ENCODE results near the gene S100A5.
"Not testable (repeated sequence)": the region's sequence is repeated elsewhere in the genome, so short reads cannot be mapped to it uniquely, and the experiment has no call there.

Gene S100A5

DNA sequence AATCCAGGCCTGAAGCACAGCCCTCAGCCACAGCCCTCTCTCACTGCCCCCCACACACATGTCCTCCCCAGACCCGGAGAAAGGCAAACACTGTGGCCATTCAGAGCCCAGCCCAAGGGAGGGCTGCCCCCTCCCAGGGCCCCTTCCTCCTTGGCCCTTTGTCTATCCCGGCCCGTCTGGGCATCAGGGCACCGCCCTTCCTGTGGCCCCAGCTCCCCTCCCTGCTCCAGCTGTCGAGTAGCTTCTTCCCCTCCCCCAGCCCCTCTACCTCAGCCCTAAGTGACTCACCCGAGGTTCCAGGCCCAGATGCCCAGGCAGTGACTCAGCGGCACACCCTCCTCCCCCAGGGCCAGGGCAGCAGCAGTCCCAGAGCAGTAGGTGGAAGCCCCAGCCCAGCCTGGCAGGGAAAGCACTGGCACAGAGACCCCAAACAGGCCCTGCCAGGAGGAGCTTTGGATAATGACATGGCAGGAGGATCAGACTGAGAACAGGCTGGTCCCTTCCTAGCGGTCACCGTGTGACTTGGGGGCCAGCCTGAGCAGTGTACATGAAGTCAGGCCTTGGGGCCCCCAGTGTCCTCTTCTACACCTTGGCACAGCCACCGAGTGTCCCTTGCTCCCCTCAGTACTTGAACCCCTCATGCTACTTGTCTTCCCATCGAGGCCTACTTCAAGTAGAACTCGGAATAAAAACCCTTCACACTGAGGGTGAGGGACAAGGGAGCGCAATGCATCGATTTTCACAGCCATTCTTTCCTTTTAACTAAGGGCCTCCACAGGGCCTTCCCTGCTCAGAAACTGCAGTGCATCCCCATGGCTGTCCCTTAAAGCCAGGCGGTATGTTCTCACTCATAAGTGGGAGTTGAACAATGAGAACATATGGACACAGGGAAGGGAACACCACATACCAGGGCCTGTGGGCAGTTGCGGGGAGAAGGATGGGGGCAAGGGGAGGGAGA is 26.0 kb upstream of the S100A5 start:
- peak; percentile 95 for DNase-seq

DNA sequence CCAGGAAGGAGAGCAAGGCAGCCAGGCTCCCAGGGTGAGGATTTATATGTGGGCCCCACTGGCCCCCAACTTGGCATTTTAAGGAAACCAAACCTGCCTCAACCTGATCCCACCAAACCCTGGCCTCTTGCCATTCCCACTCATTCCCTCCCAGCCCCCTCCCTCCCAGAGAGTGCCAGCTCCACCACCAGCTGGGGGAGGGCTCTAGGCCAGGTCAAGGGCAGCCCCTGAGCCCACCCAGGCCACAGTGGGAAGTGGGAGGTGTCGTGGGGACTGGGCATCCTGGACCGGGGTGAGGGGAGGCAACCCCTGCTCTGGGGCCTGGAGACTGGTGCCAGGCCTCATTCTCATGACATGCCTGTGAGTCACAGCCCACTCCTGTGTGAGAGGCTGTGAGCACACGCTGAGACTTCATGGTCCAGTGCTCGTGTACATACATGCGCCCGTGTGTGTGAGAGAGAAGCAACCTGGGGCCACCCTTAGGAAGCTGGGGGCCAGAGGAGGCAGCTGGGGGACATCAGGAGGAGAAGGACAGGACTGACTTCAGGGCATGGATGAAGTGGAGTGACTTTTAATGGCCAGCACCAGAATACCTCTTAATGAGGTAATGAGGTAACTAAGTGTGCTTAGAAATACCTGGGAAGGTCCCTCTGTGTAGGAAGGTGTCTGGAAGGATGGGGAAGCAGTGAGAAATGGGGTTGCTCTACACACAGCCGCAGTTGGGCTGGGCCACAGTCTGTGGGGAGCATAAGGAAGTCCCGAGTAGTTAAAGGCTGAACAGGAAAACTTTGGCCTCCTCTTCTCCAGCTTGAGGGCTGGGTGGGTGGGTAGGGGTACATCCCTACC is 25.0 kb upstream of the S100A5 start, which contains the start of gene S100A2:
TSS of gene S100A2 (minus strand) at position 316 of the 846 bp plus-strand sequence. CDS start 1,967 bp downstream, outside the sequence.
- DNase-seq = peak; percentile 62

DNA sequence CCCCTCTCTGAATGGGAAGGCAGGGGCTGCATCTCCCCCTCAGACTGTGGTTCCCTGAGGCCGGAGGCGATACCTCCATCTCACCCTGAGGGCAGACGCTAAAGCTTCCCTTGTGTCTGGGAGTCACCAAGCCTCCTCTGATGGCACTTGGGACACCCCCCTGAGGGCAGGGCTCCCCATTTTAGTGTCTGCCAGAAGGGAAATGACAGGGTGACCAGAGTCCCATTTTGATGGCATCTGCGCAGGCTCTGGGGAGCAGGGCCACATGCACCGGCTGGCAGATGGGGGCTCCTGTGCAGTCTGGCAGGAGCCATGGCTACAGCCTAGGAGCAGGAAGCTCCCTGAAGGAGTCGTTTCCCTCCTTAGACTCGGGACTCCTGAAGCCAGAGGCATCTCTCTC is 23.3 kb upstream of the S100A5 start:
- DNase-seq = no peak

DNA sequence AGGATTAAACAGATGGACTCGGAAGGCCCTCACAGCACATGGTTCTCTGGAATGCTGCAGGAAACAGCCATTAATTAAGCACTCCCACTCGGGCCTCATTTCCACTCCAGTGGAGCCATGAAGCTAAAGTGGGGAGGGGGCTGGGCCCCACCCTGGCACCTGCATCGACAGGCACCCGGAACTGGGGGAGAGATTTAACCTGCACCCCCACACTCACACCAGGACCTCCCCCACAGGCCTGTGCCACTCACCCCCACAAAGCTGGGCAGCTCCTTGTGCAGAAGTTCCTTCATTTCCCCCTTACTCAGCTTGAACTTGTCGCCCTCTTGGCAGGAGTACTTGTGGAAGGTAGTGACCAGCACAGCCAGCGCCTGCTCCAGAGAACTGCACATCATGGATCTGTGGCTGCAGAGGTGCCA is 22.8 kb upstream of the S100A5 start:
- no peak for DNase-seq

DNA sequence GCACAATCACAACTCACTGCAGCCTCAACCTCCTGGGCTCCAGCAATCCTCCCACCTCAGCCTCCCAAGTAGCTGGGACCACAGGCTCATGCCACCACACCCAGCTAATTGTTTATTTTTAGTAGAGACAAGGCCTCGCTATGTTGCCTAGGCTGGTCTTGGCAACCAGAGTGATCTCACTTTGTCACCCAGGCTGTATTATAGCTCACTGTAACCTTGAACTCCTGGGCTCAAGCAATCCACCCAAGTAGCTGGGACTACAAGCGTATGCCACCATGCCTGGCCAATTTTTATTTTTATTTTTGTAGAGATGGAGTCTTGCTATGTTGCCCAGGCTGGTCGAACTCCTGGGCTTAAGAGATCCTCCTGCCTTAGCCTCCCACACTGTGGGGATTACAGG is 21.3 kb upstream of the S100A5 start:
- not testable (repeated sequence) for DNase-seq

DNA sequence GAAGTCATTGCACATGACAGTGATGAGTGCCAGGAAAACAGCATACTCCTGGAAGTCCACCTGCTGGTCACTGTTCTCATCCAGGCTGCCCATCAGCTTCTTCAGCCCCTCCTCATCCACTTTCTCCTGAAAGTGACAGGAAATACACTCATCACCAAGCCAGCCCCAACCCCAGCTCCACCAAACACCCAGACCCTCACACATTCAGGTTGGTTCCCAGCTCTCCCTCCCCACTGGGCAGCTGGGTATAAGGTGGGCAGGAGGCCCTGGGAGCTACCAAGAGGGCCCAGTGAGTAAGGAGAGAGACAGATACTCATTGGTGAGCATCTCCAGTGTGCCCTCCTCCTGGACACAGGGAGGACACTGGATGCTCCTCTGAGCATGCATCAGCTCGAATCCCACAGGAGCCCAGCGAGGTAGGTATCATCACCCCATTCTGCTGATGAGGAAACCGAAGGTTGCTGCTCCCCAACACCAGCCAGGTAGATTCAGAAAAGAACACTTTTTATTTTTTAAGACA is 20.8 kb upstream of the S100A5 start:
- no peak for DNase-seq

DNA sequence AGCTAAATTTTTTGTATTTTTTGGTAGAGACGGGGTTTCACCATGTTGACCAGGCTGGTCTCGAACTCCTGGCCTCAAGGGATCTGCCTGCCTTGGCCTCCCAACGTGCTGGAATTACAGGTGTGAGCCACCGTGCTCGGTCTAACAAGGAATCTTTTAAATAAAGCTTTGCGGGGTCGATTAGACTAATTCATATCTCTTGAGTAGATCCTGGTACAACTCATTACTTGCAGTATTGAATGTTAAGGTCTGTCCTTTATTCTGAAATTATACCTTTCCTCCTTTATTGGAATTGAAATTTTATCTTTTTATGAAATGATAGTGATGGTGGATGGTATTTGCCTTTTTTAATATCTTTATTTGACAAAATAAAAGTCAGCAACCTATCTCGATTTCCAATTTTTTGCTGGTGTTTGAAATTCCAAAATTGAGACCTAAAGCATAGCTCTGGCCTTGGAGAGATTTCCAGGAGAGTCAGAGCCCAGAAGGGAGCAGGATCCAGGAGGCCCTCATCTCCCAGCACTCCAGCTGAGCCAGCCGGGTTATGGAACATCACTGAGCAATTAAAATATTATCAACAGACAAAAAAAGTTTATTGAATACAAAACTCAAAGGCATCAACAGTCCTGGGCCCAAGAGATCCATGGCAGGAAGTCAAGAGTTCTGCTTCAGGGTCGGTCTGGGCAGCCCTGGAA is 20.2 kb upstream of the S100A5 start:
- DNase-seq = no peak

DNA sequence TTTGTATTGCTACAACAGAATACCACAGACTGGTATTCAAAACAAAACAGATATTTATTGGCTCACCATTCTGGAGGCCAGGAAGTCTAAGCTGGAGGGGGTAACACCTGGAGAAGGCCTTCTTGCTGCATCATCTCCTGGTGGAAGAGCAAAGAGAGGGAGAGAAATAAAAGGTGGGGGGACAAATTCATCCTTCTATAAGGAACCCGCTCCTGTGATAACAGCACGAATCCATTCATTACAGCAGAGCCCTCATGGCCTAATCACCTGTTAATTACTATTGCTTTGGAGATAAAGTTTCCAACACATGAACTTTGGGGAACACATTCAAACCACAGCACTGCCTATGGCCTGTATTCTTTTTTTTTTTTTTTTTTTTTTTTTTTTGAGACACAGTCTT is 19.5 kb upstream of the S100A5 start:
- DNase-seq = no peak

DNA sequence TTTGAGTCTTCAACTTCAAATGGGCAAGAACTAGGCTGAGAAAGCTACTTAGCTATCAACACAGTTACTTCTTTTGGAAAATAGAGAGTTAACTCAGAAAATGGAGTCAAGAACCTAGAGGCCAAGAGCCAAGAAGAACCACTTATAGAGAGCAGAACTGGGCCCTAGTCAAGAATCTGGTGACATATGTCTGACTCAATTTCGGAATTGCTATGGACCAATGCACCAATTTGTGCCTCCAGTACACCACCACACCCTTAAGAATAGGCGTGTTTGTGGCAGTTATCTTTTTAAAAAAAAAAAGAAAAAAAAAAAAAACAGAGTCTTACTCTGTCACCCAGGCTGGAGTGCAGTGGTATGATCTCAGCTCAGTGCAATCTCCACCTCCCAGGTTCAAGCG is 17.1 kb upstream of the S100A5 start:
- no peak for DNase-seq

DNA sequence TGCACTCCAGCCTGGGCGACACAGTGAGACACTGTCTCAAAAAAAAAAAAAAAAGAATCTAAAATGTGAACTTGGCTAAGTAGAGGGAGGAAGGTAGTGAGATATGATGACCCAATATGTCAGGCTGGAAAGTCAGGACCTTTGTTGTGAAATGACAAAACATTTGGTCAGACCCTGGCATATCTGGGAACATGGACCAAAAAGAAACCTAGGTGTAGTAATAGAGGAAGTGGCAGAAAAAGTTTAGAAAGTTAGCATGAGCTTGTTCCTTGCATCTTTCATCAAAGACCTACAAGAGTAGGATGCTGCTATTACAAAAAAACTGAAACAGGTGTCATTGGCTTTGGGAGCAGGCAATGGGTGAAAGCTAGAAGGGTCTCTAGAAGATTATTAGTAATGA is 15.6 kb upstream of the S100A5 start:
- DNase-seq = no peak

DNA sequence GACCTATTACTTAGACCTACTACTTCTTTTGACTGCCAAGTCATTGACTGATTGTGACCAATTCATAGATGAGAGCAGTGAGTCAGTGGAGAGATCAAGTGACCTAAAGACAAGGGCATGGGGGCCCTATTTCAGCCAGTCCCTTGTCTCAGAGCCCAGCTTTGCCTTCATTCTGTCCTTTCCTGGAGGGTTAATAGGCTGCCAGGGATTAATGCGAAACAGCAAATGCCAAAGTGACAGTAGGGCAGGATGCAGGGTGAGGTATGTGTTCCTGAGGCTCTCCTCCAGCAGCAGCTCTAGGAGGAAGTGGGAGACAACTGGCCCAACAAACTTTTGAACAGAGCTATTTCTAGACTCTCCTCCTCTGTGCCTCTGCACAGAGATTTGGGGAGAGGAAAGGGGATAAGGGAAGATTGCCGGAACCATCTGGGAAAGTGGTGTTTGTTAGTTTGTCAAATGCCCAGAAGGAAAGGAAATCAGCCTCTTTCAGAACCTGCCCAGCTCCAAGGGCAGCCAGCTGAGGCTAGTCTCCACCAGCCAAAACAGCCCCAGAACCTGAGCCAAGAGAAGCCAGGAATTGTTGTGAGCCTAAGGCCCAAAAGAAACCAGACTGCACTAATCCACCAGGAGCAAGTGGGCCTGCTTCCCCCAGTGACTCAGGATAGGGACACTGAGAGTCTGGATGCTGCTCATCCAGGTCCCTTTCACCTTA is 13.3 kb upstream of the S100A5 start:
- no peak for DNase-seq

DNA sequence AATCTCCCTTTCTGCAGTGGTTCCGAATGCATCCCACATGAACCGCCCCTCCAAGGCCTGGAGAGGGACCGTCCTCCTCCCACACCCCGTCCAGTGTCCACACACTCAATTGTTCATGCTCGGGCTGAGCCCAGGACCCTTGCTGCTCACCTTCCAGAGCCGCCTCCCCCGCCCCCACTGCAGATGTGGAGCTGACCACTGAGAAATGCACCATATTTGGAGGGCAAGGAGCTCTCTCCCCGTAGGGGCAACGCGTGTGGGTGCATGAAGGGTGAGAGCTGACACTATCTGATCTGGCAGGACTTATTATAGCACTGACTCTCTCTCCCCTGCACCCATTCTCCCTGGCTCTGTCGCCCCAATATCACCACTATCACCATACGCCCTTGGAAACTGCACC is 12.4 kb upstream of the S100A5 start:
- no peak for DNase-seq

DNA sequence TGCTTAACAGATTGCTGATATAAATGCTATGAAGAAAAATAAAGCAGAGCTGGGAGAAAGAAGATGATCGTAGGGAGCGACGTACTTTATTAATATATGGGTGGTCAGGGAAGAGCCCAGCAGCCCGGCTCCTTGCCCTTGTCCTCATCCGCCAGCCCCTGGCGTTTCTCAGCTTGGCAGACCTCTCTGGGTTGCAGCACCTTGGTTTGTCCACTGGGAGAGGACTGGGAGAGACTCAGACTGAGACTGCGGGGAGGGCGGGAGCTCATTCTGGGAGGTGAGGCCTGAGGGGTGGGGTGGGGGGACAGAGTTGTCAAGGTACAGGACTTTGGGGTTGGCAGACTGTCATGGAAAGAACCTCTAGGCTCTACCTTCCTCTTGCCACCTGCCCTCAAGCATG is 11.6 kb upstream of the S100A5 start:
- no peak for DNase-seq

DNA sequence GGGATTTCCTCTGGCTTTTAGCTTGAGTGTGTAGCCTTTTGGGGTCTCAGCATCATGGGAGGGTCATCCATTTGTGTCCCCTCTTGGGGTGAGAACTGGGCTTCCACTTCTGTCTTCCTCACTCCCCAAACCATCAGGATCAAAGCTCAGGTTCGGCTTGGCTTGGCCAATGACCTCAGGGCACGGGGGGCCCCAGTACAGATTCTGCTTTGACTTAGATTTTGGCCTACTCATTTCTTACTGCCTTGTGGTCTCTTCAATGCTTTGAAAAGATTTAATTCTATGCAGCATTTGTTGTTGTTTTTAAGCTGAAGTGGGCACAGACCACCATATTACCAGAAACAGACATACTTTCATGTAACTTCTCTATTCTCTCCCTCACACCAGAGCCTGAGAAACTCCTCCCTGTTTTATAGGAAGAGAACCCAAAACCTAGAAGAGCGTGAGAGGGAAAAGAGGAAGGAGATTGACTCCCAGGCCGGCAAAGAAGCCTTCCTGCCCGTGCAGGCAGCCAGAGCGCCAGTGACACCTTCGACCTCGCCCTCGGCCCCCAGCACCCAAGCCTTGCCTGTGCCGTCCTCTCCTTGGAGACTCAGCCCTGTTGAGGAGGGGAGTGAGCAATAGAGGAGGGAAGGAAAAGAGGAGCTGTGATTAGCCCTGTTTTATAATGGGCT is 10.2 kb upstream of the S100A5 start:
- no peak for DNase-seq

DNA sequence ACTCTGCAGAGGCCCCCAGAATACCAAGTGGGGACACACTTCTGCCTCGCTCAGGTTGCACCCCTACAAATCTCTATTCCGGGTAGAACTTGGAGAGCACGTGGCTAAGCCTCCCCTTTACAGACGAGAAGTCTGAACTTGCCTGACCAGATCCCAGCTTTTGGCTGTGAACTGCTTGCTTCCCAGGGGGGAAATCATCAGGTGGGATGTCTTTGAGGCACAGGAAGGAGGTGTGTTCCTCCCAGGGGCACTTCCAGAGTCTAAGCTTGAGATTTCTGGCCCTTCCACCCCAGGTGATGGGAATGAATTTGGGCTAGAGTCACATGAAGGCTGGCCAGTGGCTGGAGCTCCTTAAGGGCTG is 9.6 kb upstream of the S100A5 start:
- DNase-seq = no peak

DNA sequence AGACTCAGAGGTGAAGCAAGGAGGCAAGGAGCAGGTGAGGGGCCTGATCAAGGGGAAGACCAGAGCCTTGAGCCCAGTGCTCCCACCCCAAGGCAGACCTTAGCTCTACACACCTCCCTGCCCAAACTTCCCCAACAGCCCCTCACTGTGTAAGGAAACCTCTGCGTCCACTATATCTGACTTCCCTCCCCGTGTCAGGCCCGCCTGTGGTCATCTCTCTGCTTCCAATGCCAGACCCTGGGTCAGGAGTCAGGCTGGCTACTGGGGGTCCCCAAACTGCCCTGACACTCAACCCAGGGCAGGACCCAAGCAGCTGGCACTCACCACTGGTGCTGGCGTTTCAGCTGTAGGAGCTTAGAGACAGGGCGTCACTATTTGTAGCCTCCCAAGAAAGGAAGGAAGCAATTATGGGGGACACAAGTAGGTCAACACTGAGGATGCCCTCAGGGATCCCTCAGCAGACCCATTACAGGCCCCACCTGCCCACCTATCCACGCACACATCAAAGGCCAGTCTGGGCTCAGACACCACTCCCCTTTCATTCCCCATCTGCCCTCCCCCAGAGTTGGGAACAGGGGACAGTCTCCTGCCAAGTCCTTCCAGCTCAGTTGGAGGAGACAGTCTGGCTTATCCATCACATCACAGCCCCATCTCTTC is 9.1 kb upstream of the S100A5 start:
- DNase-seq = no peak

DNA sequence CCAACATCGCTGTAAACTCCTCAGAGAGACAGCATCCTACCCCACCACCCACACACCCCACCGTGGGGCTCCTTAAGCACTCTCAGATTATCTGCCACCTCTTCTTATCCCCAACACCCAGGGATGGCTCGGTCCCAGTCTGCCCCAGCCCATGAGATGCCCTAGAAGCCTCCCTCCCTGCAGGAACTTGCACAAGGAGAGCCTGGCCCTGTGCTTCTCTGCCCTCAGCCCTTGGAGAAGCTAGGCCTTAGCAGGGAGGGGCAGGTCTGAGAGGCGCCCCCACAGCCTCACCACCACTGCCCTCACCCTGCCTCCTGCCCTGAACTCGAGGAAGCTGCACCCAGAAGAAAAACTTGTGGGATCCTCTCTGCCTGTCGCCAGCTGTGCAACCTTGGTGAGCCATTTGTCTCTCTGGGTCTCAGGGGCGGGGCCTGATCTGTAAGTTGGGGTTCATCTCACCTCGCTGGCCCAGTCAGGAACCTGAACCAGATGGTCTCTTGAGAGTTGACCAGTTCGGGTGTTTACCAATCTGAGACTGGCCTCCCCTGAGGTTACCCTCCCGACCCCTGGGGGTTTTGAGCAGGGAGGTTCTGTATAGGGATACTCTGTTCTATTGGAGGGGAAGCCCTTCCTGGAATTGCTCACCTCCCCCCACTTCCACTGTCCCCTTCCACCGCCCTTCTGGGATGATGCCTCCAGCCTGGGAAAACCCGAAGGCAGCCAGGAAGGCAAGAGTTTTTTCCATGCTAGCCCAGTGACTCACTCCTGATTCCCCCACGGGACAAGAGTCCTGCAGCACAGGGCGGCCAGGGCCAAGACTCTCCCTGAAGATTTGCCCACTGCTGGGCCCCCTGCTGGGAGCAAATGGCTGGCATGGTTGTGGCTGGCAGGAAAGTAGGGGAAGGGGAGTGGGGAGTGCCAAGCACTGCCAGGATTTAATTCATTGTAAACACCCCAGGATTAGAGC is 8.3 kb upstream of the S100A5 start, which contains the start of gene S100A3:
TSS of gene S100A3 (minus strand) at position 537 of the 967 bp plus-strand sequence. CDS start 773 bp downstream, outside the sequence.
- DNase-seq = no peak

DNA sequence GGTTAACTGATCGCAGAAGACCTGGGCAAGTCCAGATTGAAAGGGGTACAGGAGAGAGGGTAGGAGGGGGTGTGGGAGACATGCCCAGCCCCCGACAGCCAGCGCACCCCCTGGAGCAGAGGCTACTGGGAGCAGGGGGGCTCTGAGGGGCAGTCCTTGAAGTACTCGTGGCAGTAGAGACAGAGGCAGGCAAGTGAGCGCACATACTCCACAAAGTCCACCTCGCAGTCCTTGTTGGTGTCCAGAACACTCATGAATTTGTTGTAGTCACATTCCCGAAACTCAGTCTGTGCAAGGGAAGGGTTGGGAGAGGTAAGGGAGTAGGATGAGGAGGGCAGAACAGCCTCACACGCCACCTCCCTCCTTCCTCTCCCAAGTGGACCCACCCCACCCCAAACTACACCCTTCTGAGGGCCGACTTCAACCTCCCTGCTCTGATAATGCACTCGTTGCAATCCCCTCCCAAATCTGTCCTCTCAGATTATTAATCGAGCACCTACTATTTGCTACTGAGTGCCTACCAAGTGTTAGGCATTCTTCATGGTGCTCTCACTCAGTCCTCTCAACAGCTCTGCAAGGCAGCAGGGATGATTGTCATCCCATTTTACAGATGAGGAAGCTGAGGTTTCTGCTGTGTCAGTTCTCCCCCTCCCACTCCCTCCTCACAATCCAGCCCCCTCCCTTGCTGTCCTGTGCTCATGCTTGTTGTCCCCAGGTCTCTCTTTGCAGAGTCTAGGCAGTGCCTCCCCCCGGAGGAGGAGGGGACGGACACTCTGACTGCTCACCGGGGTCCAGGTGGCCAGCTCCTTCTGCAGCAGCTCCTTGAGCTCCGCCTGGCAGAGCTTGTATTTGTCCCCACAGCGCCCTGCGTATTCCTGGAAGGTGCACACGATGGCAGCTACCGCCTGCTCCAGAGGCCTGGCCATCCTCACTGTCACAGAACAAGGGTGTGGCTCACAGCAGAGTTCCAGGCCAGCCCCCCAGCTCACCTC is 7.1 kb upstream of the S100A5 start:
- no peak for DNase-seq
